PC-9 (cell line): ENCODE results near the gene MAS1L. TPM values are rescaled to one million over a fixed set of nuclear protein-coding genes. Genes with fewer than 3 reads are reported as not detected.

ENCODE experiments used
- BruUV-seq: library from RNA; stranded (reverse); fragments of 400-500 nt; replicated peaks from 2 replicates; lab custom pipeline; 2021; lab: Mats Ljungman, UMichigan
- CTCF ChIA-PET: fragments of 300-600 bp; sonication (Branson Sonifier 250); formaldehyde crosslinking; loops from one replicate; lab custom pipeline; 2022; ENCODE audit warnings: antibody characterized with exemption; lab: Charles Lee
- POLR2A ChIA-PET: fragments of 300-600 bp; sonication (Branson Sonifier 250); formaldehyde crosslinking; loops from one replicate; lab custom pipeline; 2022; ENCODE audit warnings: antibody characterized with exemption; ENCODE audit not compliant: unreplicated experiment; lab: Charles Lee
- DNase-seq, 2 experiments: peaks; one replicate each; pipeline versions ENCODE4 v3.0.0 to v3.0.0-alpha.2; 2015 to 2022; ENCODE audit warnings: mixed read lengths in 1 of 2
- H2AFZ ChIP-seq: fragments of 200-600 bp; sonication (generic); 2 replicates; pipeline ENCODE4 v1.8.1; 2017; ENCODE audit warnings: antibody characterized with exemption
- H3F3A ChIP-seq: fragments of 200-600 bp; sonication (generic); 2 replicates; pipeline ENCODE4 v1.8.1; 2017; ENCODE audit warnings: antibody characterized with exemption, mild to moderate bottlenecking, low read depth; ENCODE audit not compliant: insufficient read depth
- H3K27ac ChIP-seq: fragments of 200-600 bp; sonication (generic); 2 replicates; pipeline ENCODE4 v1.6.1; 2016; ENCODE audit warnings: mixed run types
- H3K27me3 ChIP-seq: fragments of 200-600 bp; sonication (generic); 2 replicates; pipeline ENCODE4 v1.6.1; 2016; ENCODE audit warnings: low read depth, mixed run types; ENCODE audit not compliant: insufficient read depth
- H3K36me3 ChIP-seq: fragments of 200-600 bp; sonication (generic); 2 replicates; pipeline ENCODE4 v1.6.1; 2016; ENCODE audit warnings: low read depth, mixed run types
- H3K4me1 ChIP-seq: fragments of 200-600 bp; sonication (generic); replicated peaks from 2 replicates; pipeline ENCODE4 v1.6.1; 2016; ENCODE audit warnings: mixed run types; ENCODE audit not compliant: insufficient read depth
- H3K4me2 ChIP-seq: fragments of 200-600 bp; sonication (generic); 2 replicates; pipeline ENCODE4 v1.6.1; 2017; ENCODE audit warnings: mixed run types
- H3K4me3 ChIP-seq: fragments of 200-600 bp; sonication (generic); 2 replicates; pipeline ENCODE4 v1.6.1; 2016; ENCODE audit warnings: mixed run types
- H3K79me2 ChIP-seq: fragments of 200-600 bp; sonication (generic); 2 replicates; pipeline ENCODE4 v1.6.1; 2017; ENCODE audit warnings: low read depth, mixed run types
- H3K9me2 ChIP-seq: fragments of 200-600 bp; sonication (generic); 2 replicates; pipeline ENCODE4 v1.8.1; 2017; ENCODE audit warnings: mild to moderate bottlenecking; ENCODE audit not compliant: insufficient read depth
- H3K9me3 ChIP-seq: fragments of 200-600 bp; sonication (generic); 2 replicates; pipeline ENCODE4 v1.8.1; 2016; ENCODE audit warnings: low read depth; ENCODE audit not compliant: insufficient read depth
- H4K20me1 ChIP-seq: fragments of 200-600 bp; sonication (generic); 2 replicates; pipeline ENCODE4 v1.8.1; 2017; ENCODE audit not compliant: insufficient read depth
- EZH2 ChIP-seq: fragments of 200-600 bp; sonication (generic); IDR thresholded peaks from 2 replicates; pipeline ENCODE4 v1.8.0; 2017; ENCODE audit warnings: antibody characterized with exemption, low read depth
- intact Hi-C: fragments of 100-400 bp; cut with micrococcal nuclease; formaldehyde crosslinking; loops from one replicate; pipeline ENCODE4 v1.10.0; 2022; ENCODE audit not compliant: unreplicated experiment
- total RNA-seq: library from RNA; stranded (reverse); gene quantifications from 2 replicates; pipeline ENCODE4 v1.2.3, GENCODE V29; 2021
- TF ChIP-seq, protein P1 (sequence below): fragments of 200-600 bp; sonication (generic); conservative IDR thresholded peaks from 2 replicates; pipeline ENCODE4 v1.6.1; 2017; ENCODE audit warnings: mixed run types, antibody characterized with exemption, mild to moderate bottlenecking, moderate library complexity

MAS1L gene
- total RNA-seq, 1 experiment from 2014 or later = not detected

DNA sequence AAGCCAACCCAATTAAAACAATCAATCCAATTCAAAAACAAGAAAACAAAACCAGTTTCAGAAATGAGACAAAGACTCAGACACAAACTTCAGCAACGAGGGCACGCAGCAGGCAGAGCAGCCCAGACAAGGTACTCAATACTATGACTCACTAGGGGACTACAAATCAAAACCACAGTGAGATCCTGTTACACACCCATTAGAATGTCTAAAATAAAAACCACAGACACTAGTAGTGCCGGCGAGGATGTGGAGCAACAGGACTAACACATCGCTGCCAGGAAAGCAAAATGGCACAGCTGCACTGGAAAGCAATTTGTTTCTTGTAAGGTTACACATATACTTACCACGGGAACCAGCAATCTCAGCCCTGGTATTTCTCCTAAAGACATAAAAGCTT, 28.4 kb upstream of the MAS1L start:
- no peaks in the 10 kb centered on the region for H3K36me3 ChIP-seq
- DNase-seq = peak in 1 of 2 experiments; percentile 4
- H3K27me3 ChIP-seq = no peaks in the 10 kb centered on the region
- H3K9me2 ChIP-seq = no peaks in the 10 kb centered on the region
- no peaks in the 10 kb centered on the region for H3F3A ChIP-seq
- CTCF ChIA-PET = no interaction called here
- H3K4me1 ChIP-seq = no peaks in the 10 kb centered on the region
- intact Hi-C loops = no loop called here
- H2AFZ ChIP-seq = no peak overlapping the region
- POLR2A ChIA-PET = no interaction called here
- H3K4me3 ChIP-seq = no peak overlapping the region
- no peak overlapping the region for H3K4me2 ChIP-seq
- BruUV-seq = no TSS peak
- H3K79me2 ChIP-seq = no peaks in the 10 kb centered on the region
- TF ChIP-seq, protein P1, sequence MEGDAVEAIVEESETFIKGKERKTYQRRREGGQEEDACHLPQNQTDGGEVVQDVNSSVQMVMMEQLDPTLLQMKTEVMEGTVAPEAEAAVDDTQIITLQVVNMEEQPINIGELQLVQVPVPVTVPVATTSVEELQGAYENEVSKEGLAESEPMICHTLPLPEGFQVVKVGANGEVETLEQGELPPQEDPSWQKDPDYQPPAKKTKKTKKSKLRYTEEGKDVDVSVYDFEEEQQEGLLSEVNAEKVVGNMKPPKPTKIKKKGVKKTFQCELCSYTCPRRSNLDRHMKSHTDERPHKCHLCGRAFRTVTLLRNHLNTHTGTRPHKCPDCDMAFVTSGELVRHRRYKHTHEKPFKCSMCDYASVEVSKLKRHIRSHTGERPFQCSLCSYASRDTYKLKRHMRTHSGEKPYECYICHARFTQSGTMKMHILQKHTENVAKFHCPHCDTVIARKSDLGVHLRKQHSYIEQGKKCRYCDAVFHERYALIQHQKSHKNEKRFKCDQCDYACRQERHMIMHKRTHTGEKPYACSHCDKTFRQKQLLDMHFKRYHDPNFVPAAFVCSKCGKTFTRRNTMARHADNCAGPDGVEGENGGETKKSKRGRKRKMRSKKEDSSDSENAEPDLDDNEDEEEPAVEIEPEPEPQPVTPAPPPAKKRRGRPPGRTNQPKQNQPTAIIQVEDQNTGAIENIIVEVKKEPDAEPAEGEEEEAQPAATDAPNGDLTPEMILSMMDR = no peak
- no peak for TF ChIP-seq EZH2
- H3K27ac ChIP-seq = no peak overlapping the region
- no peaks in the 10 kb centered on the region for H4K20me1 ChIP-seq
- no peaks in the 10 kb centered on the region for H3K9me3 ChIP-seq

DNA sequence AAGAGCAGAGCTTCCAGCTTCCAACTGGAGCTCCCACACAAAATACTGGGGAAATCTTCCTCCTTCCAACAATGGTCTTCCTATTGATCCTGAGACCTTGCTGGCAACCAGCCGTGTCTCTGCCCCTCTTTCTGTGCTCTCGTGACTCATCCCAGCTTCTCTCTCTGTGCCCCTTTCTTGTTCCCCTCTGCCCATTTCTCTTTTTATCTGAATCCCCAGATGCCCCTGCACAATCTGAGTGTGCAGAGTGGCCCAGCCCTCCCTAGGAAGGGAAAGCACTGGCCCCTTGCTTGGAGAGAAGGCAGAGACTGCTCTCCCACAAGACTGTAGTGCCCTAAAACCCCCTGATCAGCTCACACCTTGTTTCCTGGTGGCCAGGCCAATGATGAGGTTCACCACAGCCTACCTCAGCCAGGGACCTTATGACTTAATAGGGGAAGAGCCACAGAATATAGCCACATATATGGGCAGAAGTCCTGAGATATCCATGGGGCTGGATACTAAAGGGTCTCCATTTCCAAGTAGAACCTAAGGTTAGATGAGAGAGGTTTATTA, 23.1 kb upstream of the MAS1L start:
- no peak overlapping the region for H3K27ac ChIP-seq
- BruUV-seq = no TSS peak
- intact Hi-C loops = no loop called here
- CTCF ChIA-PET = no interaction called here
- H3K4me1 ChIP-seq = no peaks in the 10 kb centered on the region
- no peak overlapping the region for H3K4me3 ChIP-seq
- H3K9me2 ChIP-seq = no peaks in the 10 kb centered on the region
- no peaks in the 10 kb centered on the region for H3F3A ChIP-seq
- H3K4me2 ChIP-seq = no peak overlapping the region
- H3K79me2 ChIP-seq = no peaks in the 10 kb centered on the region
- DNase-seq = no peak
- no peaks in the 10 kb centered on the region for H3K36me3 ChIP-seq
- no peaks in the 10 kb centered on the region for H3K9me3 ChIP-seq
- H2AFZ ChIP-seq = no peak overlapping the region
- POLR2A ChIA-PET = no interaction called here
- H4K20me1 ChIP-seq = no peaks in the 10 kb centered on the region
- 0 out of 2 replicates have a peak, but pooled peaks cover 6% of the 10 kb centered on the region for H3K27me3 ChIP-seq
- TF ChIP-seq, protein P1 = no peak
- TF ChIP-seq EZH2 = no peak

DNA sequence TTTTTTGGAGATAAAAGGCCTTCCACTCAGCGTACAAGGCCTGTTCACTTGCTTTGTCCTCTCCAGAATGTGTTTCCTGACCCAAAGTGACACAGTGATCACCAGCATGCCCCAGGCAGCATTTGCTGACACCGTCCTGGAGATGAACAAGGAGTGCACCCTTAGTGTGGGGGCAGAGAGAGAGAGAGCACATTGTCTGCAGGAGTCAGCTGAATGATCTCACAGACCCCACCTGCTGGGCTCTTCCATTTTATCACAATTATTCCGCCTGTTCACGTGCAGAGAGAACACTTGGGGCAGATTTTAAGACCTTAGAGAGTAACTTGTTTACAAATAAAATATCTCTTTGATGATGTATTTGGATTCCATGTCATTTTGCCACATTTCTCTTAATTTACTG, 22.4 kb upstream of the MAS1L start:
- Histone ChIP-seq H3K79me2 (no peaks in the 10 kb centered on the region), H3K4me2 (no peak overlapping the region), H3K4me3 (no peak overlapping the region), H3K4me1 (no peaks in the 10 kb centered on the region), H4K20me1 (no peaks in the 10 kb centered on the region), H3K27me3 (0 out of 2 replicates have a peak, but pooled peaks cover 6% of the 10 kb centered on the region), H3K27ac (no peak overlapping the region), H3K9me3 (no peaks in the 10 kb centered on the region), H3F3A (no peaks in the 10 kb centered on the region), H2AFZ (no peak overlapping the region), H3K9me2 (no peaks in the 10 kb centered on the region), H3K36me3 (no peaks in the 10 kb centered on the region)
- intact Hi-C loops = no loop called here
- TF ChIP-seq, protein P1 = no peak
- no peak for TF ChIP-seq EZH2
- DNase-seq = no peak
- ChIA-PET POLR2A (no interaction called here), CTCF (no interaction called here)
- BruUV-seq = no TSS peak
